ENCODE data around the gene EPHB1.

EPHB1 gene

DNA sequence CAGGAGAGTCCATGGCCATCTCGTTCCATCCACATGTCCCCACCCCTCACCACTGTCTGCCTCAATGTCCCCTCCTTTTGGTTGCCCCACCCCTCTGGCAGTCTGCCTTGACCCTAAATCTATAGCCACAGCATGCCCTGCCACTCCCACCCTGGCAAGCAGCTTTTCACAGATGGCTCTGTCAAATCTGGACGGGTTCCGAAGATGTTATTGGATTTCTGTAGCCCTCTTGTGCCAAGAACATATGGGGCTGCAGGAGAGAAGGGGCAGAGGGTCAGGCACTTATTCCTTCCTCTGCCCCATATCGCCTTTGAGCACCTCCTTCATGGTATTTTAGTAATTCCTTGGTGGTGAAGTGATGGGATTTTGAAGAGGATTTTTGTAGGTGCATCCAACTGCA, 57.1 kb downstream of the EPHB1 start:
- DNase-seq = no peak

DNA sequence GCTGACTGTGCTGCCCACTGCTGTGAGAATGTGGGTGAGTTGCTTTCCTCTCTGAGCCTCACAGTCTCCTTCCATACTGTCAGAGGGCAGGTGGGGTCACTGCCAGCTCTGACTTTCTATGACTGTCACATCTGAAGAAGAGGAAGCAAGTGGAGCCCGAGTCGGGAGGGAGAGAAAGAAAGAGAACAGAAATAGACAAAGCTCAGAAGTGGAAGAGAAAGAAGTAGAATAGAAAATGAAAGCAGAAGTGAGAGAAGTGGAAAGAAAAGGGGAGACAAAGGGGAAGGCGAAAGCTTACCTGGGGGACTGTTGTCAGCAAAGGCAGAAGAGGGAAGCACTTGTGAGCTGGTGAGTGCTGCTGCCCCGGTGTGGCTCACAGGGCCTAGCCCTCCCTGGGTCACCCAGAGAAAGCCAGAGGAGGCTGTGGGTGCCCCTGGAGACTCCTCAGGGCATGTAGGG, 57.9 kb downstream of the EPHB1 start:
- DNase-seq = peak; percentile 4

GRCh38 chr3:134854254-134854653, 59.2 kb downstream of the EPHB1 start:
- no peak for DNase-seq

DNA sequence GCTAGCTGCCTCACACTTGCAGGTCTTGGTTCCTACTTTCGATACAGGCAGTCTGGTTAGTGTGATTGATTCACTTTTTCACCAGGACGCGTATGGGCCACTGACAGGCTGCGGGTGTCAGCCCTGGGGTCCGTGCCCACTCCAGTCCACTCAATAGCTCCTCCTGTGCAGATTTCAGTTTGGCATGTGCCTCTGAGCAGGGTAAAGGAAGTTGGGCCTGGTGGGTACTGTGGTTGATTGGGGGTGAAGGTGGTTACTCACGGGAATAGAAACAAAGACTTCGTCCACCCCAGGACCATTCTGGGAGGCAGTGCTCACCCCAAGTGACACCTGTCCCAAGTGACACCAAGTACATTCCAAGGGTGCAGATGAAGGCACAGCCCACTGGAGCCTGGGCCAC, 62.3 kb downstream of the EPHB1 start:
- DNase-seq = no peak

GRCh38 chr3:134857776-134858362, 62.8 kb downstream of the EPHB1 start:
- DNase-seq = no peak

GRCh38 chr3:134858441-134859035, 63.5 kb downstream of the EPHB1 start:
- DNase-seq = no peak

DNA sequence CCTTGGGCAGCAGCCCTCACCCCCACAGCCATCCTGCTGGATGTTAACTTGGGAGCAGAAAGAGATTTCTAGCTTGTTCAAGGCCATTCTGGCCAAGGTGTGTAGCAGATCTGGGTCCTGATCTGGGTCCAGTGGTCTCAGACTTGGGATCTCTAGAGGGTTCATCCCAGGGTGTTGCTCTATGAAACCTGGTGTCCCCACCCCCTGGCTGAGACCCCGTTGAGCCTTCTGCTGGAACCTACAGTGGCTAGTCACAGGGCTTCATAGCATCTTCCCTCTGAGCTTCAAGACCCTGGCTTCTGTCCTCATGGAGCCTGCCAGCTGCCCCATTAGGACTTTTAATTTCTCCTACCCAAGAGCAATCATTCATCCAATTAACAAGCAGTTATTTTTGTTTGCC, 64.3 kb downstream of the EPHB1 start:
- DNase-seq = no peak

GRCh38 chr3:134860141-134860540, 65.1 kb downstream of the EPHB1 start:
- no peak for DNase-seq

GRCh38 chr3:134863915-134864314, 68.9 kb downstream of the EPHB1 start:
- no peak for DNase-seq

- DNase-seq = no peak
Measured at GRCh38 chr3:134864636-134865035, 69.6 kb downstream of the EPHB1 start.

DNA sequence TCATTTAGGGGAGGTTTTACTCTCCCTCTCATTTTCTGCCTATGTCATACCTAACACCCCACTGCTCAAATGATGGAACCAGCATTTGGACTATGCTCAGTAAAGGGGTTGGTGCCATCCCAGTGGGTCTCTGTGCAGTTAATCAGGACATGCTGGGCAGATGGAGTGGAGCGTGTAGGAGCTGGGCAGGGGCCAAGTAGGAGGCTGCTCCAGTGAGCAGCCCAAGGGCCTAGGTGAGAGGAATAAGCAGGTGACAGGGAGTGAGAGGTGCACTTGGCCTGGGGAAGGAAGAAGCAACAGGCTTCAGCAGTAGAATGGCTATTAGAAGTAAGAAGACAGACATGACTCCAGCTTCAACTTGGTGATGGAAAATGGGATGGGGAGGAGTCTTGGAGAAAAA, 72.2 kb downstream of the EPHB1 start:
- no peak for DNase-seq

- no peak for DNase-seq
Measured at GRCh38 chr3:134869153-134869726, 74.2 kb downstream of the EPHB1 start.

DNA sequence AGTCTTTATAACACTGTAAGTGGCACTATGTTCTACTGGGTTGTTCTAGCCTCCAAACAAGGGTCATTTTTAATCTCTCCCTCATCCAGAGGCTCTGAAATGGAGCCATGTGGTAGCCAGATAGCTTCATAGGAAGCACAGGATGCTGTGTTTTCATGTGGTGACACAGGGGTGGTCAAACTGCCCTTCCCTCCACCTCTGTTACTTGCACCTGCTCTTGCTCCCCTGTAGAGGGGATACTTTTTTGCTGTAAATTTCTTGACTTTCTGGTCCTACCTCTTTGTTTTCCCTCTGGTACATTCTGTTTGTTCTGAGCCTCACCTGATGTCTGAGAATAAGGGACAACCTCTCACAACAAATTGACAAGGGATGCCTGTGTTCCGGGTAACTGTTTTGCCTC, 76.8 kb downstream of the EPHB1 start:
- DNase-seq = no peak

DNA sequence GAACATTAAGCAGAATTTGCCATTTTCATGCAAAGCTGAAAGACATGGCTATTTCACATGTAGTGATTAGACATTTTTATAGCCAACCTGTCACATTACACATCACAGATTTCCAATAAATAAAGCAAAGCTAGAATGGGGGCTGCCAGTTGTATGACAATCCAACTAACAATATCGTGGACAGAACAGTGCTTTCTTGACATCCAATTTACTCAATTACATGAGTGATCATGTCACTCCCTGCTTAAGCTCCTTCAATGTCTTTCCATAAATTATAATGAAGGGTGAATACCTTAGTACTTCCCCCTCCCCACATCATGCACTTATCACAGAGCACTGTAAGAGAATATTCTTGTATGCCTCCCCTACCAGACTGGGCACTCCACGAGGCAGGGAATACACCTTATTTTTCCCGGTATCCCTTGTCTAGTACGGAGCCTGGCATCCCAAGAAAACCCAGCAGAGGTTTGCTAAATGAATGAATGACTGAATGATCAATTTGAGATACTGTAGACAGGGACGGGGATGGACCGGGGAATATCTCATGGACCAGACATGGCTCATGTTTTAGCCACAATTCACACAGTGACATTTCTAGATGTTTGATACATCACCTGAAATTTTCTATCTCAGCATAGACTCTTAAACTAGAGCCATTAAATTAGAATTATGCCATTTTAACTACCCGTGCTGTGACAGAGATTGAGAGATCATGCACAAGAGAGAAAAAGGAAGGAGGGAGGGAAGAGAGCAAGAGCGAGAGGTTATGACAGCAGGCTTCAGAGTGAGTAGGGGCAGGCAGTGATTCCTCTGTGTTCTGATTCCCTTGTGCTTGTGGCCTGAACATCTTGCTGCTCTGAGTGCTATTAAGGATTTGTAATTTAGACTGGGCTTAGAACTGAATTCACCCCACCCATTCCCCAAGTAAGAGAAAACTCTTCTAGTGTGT, 77.7 kb downstream of the EPHB1 start:
- no peak for DNase-seq

GRCh38 chr3:134873789-134874188, 78.7 kb downstream of the EPHB1 start:
- no peak for DNase-seq

GRCh38 chr3:134874737-134875413, 79.8 kb downstream of the EPHB1 start:
- no peak for DNase-seq

GRCh38 chr3:134876836-134877235, 81.8 kb downstream of the EPHB1 start:
- no peak for DNase-seq

DNA sequence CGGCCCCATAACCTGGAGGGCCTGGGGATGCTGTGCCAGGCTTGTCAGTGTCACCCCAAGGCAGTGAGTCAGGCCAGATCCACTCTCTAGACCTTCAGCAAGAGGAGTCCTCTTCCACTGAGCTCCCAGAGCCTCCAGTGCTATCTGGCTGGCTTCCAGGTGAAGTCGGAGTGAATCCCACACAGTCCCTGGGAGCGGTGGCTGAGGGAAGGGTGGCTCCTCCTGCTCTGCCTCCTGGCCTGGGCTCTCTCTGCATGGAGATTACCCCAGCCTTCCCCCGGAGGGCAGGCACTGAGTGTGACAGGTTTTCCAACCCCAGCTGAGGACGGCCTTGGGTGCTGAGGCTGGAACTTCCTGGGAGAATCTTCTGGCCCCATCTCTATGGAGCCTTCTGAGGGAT, 82.7 kb downstream of the EPHB1 start:
- no peak for DNase-seq

DNA sequence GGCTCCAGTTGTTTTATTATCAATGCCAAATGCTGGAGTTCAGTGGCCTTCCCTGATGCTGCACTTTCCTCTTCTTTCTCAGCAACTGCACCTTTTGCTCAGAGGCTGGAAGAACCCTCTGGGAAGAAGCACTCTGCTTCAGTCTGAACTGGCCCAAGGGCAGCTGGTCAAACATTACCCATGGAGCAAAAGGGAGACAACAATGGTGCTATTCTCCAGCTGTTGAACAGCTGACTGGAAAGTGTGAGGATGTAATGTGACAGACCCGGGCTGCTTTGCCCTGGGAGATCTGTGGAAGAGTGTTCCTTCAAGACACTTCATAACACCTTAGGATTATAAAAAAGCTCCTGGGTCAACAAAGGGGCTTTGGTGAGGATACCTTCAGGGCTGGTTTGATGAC, 84.9 kb downstream of the EPHB1 start:
- DNase-seq = no peak

- no peak for DNase-seq
Measured at GRCh38 chr3:134880431-134880830, 85.4 kb downstream of the EPHB1 start.

GRCh38 chr3:134881305-134881704, 86.2 kb downstream of the EPHB1 start:
- DNase-seq = no peak

DNA sequence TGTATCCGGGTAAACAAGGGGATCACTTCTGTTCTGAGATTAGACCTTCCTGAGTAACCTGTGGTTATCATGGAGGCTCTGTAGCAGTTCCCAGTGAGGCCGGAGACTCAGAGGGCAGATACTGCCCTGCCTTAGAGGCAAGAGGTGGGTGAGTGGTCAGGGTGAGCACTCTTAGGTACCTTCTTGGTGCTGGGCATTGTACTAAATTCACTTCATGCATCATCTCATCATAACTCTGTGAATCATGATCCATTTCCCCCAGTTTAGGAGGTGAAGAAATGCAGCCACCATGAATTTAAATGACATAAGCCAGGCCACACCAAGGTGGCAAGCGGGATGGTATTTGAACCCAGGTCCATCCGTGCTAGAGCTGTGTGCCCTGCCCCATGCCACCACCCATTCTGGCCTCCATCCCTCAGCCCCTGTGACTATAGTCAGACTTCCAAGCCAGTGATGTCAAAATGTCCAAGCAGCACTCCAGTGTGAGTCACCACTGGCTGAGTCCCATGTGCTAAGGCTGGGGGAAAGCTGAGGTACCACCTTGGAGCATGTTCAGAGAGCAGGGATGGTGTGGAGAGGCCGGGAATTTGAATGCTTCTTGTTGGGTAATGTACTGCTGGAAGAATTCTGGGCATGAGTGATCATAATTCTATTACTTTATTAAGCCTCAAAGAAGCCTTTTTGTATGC, 88.8 kb downstream of the EPHB1 start:
- no peak for DNase-seq

Data from activated CD4-positive, alpha-beta T cell treated with anti-CD3 and anti-CD28 coated beads for 48 hours (primary cell).